Keratinocyte (primary cell): ENCODE data around the gene DSCAML1. TPM values are rescaled to one million over a fixed set of nuclear protein-coding genes. Genes with fewer than 3 reads are reported as not detected.

Experiments
- DNase-seq: peaks from one replicate; pipeline ENCODE4 v3.0.0-alpha.2; 2011; ENCODE audit warnings: low read depth, missing footprints, low spot score
- FAIRE-seq: peaks from 2 replicates; lab custom pipeline; 2011; peaks lifted over from hg19 to GRCh38; lab: Jason Lieb, UNC
- H2AFZ ChIP-seq: 2 replicates; pipeline ENCODE4 v1.6.0; 2012; ENCODE audit warnings: low read length, control low read depth, inconsistent platforms; ENCODE audit not compliant: control insufficient read depth
- H3K27ac ChIP-seq: 2 replicates; pipeline ENCODE4 v1.5.1; 2011; ENCODE audit warnings: low read length; ENCODE audit not compliant: control insufficient read depth, insufficient read depth
- H3K27me3 ChIP-seq: 3 replicates; pipeline ENCODE4 v1.6.0; 2011; ENCODE audit warnings: low read length; ENCODE audit not compliant: control insufficient read depth, insufficient read depth; ENCODE audit errors: extremely low read depth
- H3K36me3 ChIP-seq, 2 experiments: 2 replicates in 1 of 2; 3 replicates in 1 of 2; pipeline ENCODE4 v1.5.1; 2011; ENCODE audit warnings: low read length in 2 of 2, mild to moderate bottlenecking in 1 of 2; ENCODE audit not compliant: control insufficient read depth in 2 of 2, insufficient read depth in 2 of 2; ENCODE audit errors: extremely low read depth in 1 of 2
- H3K4me1 ChIP-seq: 3 replicates; pipeline ENCODE4 v1.5.1; 2011; ENCODE audit warnings: low read length; ENCODE audit not compliant: control insufficient read depth, insufficient read depth; ENCODE audit errors: extremely low read depth
- H3K4me2 ChIP-seq: 3 replicates; pipeline ENCODE4 v1.6.0; 2011; ENCODE audit warnings: low read depth, low read length; ENCODE audit not compliant: control insufficient read depth, insufficient read depth; ENCODE audit errors: extremely low read depth
- H3K4me3 ChIP-seq, 3 experiments: fragments of 200-600 bp in 1 of 3; sonication (generic) in 1 of 3; 2 replicates in 2 of 3; 3 replicates in 1 of 3; pipeline ENCODE4 v1.5.1; 2011 to 2016; ENCODE audit warnings: low read length in 3 of 3, mild to moderate bottlenecking in 3 of 3, control low read depth in 2 of 3, inconsistent platforms in 1 of 3, low read depth in 1 of 3, mixed read lengths in 1 of 3, mixed run types in 1 of 3, moderate library complexity in 1 of 3; ENCODE audit not compliant: control insufficient read depth in 2 of 3, insufficient read depth in 2 of 3; ENCODE audit errors: extremely low read depth in 1 of 3
- H3K79me2 ChIP-seq: 2 replicates; pipeline ENCODE4 v1.6.0; 2012; ENCODE audit warnings: low read length; ENCODE audit not compliant: control insufficient read depth, insufficient read depth
- H3K9ac ChIP-seq: 3 replicates; pipeline ENCODE4 v1.6.0; 2011; ENCODE audit warnings: low read length; ENCODE audit not compliant: control insufficient read depth, insufficient read depth; ENCODE audit errors: extremely low read depth
- H3K9me1 ChIP-seq: 3 replicates; pipeline ENCODE4 v1.6.0; 2011; ENCODE audit warnings: low read length; ENCODE audit not compliant: control insufficient read depth, insufficient read depth; ENCODE audit errors: extremely low read depth
- H3K9me3 ChIP-seq: 2 replicates; pipeline ENCODE4 v1.5.1; 2012; ENCODE audit warnings: low read depth, low read length; ENCODE audit not compliant: control insufficient read depth
- H4K20me1 ChIP-seq: 3 replicates; pipeline ENCODE4 v1.6.0; 2011; ENCODE audit warnings: low read length; ENCODE audit not compliant: control insufficient read depth, insufficient read depth; ENCODE audit errors: extremely low read depth
- CTCF ChIP-seq, 3 experiments: IDR thresholded peaks in 1 of 3; conservative IDR thresholded peaks in 1 of 3; optimal IDR thresholded peaks in 1 of 3; 2 replicates in 2 of 3; 3 replicates in 1 of 3; pipeline versions ENCODE3 to v1.5.1; 2011; ENCODE audit warnings: low read length in 3 of 3, mild to moderate bottlenecking in 3 of 3, moderate library complexity in 2 of 3, control low read depth in 1 of 3, inconsistent platforms in 1 of 3; ENCODE audit not compliant: insufficient read depth in 2 of 3; ENCODE audit errors: extremely low read depth in 1 of 3
- EZH2 ChIP-seq: IDR thresholded peaks from one replicate; pipeline ENCODE4 v1.6.1; 2012; ENCODE audit warnings: inconsistent platforms, mild to moderate bottlenecking, low read length, moderate library complexity
- dilution Hi-C: fragments of 300-500 bp; cut with MboI; formaldehyde crosslinking; loops from one replicate; pipeline ENCODE4 v1.7.0; 2020; ENCODE audit warnings: low sequenced_read_pairs; ENCODE audit not compliant: extremely low pct_ligation_motif_present
- polyA plus RNA-seq, 5 experiments: library from polyadenylated mRNA; depleted of rRNA in 3 of 5; stranded (reverse) in 3 of 5; stranded (forward) in 1 of 5; unstranded in 1 of 5; fragments of >200 nt; gene quantifications; 1 replicate in 1 of 5; 2 replicates in 3 of 5; 3 replicates in 1 of 5; pipeline versions ENCODE4 v1.2.1 to v1.2.3, GENCODE V29; 2011 to 2012; ENCODE audit warnings: missing spikeins in 2 of 5, low read depth in 1 of 5, low replicate concordance in 1 of 5

The DSCAML1 gene
- polyA plus RNA-seq, 1 donor (not counting 4 experiments of a cell fraction or from before 2014, with no cell fraction given) = not detected

GRCh38 chr11:117676501-117676900, 120.5 kb downstream of the DSCAML1 start:
- H2AFZ ChIP-seq = no peak overlapping the region
- H3K9me1 ChIP-seq = no peaks in the 10 kb centered on the region
- DNase-seq (no peak), FAIRE-seq (no peak)
- H3K4me3 ChIP-seq = no peak overlapping the region
- H3K79me2 ChIP-seq = no peaks in the 10 kb centered on the region
- no peak overlapping the region for H3K9ac ChIP-seq
- no peaks in the 10 kb centered on the region for H3K4me1 ChIP-seq
- no peak overlapping the region for H3K4me2 ChIP-seq
- H3K27me3 ChIP-seq = peaks cover 10% of the 10 kb centered on the region
- no peaks in the 10 kb centered on the region for H3K9me3 ChIP-seq
- no peak for TF ChIP-seq EZH2
- no peak for TF ChIP-seq CTCF (optimal IDR thresholded peaks at IDR 0.05 in 1 of 3, IDR thresholded peaks at IDR 0.05 in 1 of 3, conservative IDR thresholded peaks at IDR 0.05 in 1 of 3; ENCODE audit: extremely low read depth in 1 of 3, insufficient read depth in 2 of 3, low read length in 3 of 3)
- no peaks in the 10 kb centered on the region for H3K36me3 ChIP-seq
- no peaks in the 10 kb centered on the region for H4K20me1 ChIP-seq
- dilution Hi-C loops = no loop called here
- H3K27ac ChIP-seq = no peak overlapping the region

- no peaks in the 10 kb centered on the region for H3K4me1 ChIP-seq
- dilution Hi-C loops = no loop called here
- FAIRE-seq = no peak
Observed at GRCh38 chr11:117673602-117674001, 123.4 kb downstream of the DSCAML1 start.

More at GRCh38 chr11:117673602-117674001, 123.4 kb downstream of the DSCAML1 start:
- Histone ChIP-seq H3K9ac (no peak overlapping the region), H3K27ac (no peak overlapping the region), H2AFZ (no peak overlapping the region), H3K9me3 (no peaks in the 10 kb centered on the region), H4K20me1 (no peaks in the 10 kb centered on the region), H3K27me3 (peaks cover 16% of the 10 kb centered on the region), H3K9me1 (no peaks in the 10 kb centered on the region), H3K79me2 (no peaks in the 10 kb centered on the region), H3K4me3 (no peak overlapping the region), H3K36me3 (no peaks in the 10 kb centered on the region), H3K4me2 (no peak overlapping the region)
- TF ChIP-seq CTCF (optimal IDR thresholded peaks at IDR 0.05 in 1 of 3, IDR thresholded peaks at IDR 0.05 in 1 of 3, conservative IDR thresholded peaks at IDR 0.05 in 1 of 3; ENCODE audit: extremely low read depth in 1 of 3, insufficient read depth in 2 of 3, low read length in 3 of 3) = no peak
- TF ChIP-seq EZH2 = no peak
- DNase-seq = no peak
